Activated T-helper 1 cell treated with anti-CD3 and anti-CD28 coated beads, Interleukin-2, amount 50 U/mL, for 16 hours (primary cell): ENCODE measurements around the gene FICD.

ENCODE experiments used
- DNase-seq, 2 donors: peaks; one replicate each; pipeline ENCODE4 v3.0.0-alpha.2; 2020; ENCODE audit warnings: low read depth in 1 of 2, low spot score in 1 of 2

Gene FICD

GRCh38 chr12:108498136-108498535 is 16.9 kb upstream of the FICD start:
- DNase-seq, result no peak

- DNase-seq, result no peak
Observed at GRCh38 chr12:108502922-108503321, 12.2 kb upstream of the FICD start.

GRCh38 chr12:108505129-108505528 is 9.9 kb upstream of the FICD start:
- DNase-seq, result no peak

GRCh38 chr12:108507971-108508642 is 7.0 kb upstream of the FICD start:
- DNase-seq, result no peak

GRCh38 chr12:108509806-108510205 is 5.3 kb upstream of the FICD start:
- no peak for DNase-seq

- DNase-seq, result no peak
Observed at GRCh38 chr12:108510836-108511235, 4.2 kb upstream of the FICD start.

GRCh38 chr12:108511633-108512540 is 3.2 kb upstream of the FICD start:
- DNase-seq, result peak; percentile 55 to 62

GRCh38 chr12:108514468-108514972 is 557 bp upstream of the FICD start:
- DNase-seq, result no peak

- no peak for DNase-seq
Observed at GRCh38 chr12:108515916-108516315, 839 bp downstream of the FICD start.

GRCh38 chr12:108516511-108517275 is 1.6 kb downstream of the FICD start:
- DNase-seq, result no peak

GRCh38 chr12:108517288-108518100 is 2.4 kb downstream of the FICD start:
- DNase-seq, result no peak

- no peak for DNase-seq
Observed at GRCh38 chr12:108518101-108518715, 3.1 kb downstream of the FICD start.

GRCh38 chr12:108518716-108519496 is 3.8 kb downstream of the FICD start:
- DNase-seq, result no peak

GRCh38 chr12:108519558-108519957 is 4.5 kb downstream of the FICD start:
- DNase-seq, result no peak

GRCh38 chr12:108523365-108523764 is 8.3 kb downstream of the FICD start:
- DNase-seq, result no peak

GRCh38 chr12:108525681-108526080 is 10.6 kb downstream of the FICD start:
- no peak for DNase-seq

- DNase-seq, result no peak
Observed at GRCh38 chr12:108526482-108527165, 11.5 kb downstream of the FICD start.

- DNase-seq, result no peak
Observed at GRCh38 chr12:108527166-108527496, 12.1 kb downstream of the FICD start.

- DNase-seq, result no peak
Observed at GRCh38 chr12:108530161-108530560, 15.1 kb downstream of the FICD start.
